HepG2 (cell line): ENCODE data around the gene TKFC. TPM values are rescaled to one million over a fixed set of nuclear protein-coding genes. Genes with fewer than 3 reads are reported as not detected.
A peak's percentile ranks its signal among the peaks of the same experiment; 100 is the strongest.

Experiments used
- ARNTL ChIP-seq: sonication (generic); formaldehyde crosslinking; IDR thresholded peaks from 2 replicates; pipeline ENCODE4 v1.4.0; 2020; ENCODE audit warnings: mild to moderate bottlenecking, missing genetic modification reagents
- CAMTA2 ChIP-seq: sonication (generic); formaldehyde crosslinking; IDR thresholded peaks from 2 replicates; pipeline ENCODE4 v1.4.0; 2020; ENCODE audit warnings: mild to moderate bottlenecking, missing genetic modification reagents, borderline replicate concordance
- KLF12 ChIP-seq: sonication (generic); formaldehyde crosslinking; IDR thresholded peaks from 2 replicates; pipeline ENCODE4 v1.4.0; 2020; ENCODE audit warnings: missing genetic modification reagents, borderline replicate concordance
- KLF13 ChIP-seq: sonication (generic); formaldehyde crosslinking; IDR thresholded peaks from 2 replicates; pipeline ENCODE4 v1.4.0; 2020; ENCODE audit warnings: mild to moderate bottlenecking, missing genetic modification reagents
- MTF2 ChIP-seq: sonication (generic); formaldehyde crosslinking; IDR thresholded peaks from 2 replicates; pipeline ENCODE4 v1.5.0; 2020; ENCODE audit warnings: missing genetic modification reagents, borderline replicate concordance
- NPAS2 ChIP-seq: sonication (generic); formaldehyde crosslinking; IDR thresholded peaks from 2 replicates; pipeline ENCODE4 v1.8.0; 2022; ENCODE audit warnings: mild to moderate bottlenecking, missing genetic modification reagents, borderline replicate concordance
- SALL2 ChIP-seq: sonication (generic); formaldehyde crosslinking; IDR thresholded peaks from 2 replicates; pipeline ENCODE4 v1.8.1; 2023; ENCODE audit warnings: mild to moderate bottlenecking, missing genetic modification reagents, inconsistent platforms
- TSC22D2 ChIP-seq: sonication (generic); formaldehyde crosslinking; IDR thresholded peaks from 2 replicates; pipeline ENCODE4 v1.5.1; 2020; ENCODE audit warnings: missing genetic modification reagents, mild to moderate bottlenecking, borderline replicate concordance
- YEATS4 ChIP-seq: sonication (generic); formaldehyde crosslinking; IDR thresholded peaks from 2 replicates; pipeline ENCODE4 v1.4.0; 2020; ENCODE audit warnings: missing genetic modification reagents, borderline replicate concordance
- ZEB1 ChIP-seq: IDR thresholded peaks from 2 replicates; pipeline ENCODE4 v1.6.1; 2012; ENCODE audit warnings: mild to moderate bottlenecking, low read depth, inconsistent platforms; ENCODE audit not compliant: insufficient replicate concordance
- ZNF331 ChIP-seq: sonication (generic); formaldehyde crosslinking; IDR thresholded peaks from 2 replicates; pipeline ENCODE4 v1.4.0; 2020; ENCODE audit warnings: missing genetic modification reagents
- ZNF335 ChIP-seq: sonication (generic); formaldehyde crosslinking; IDR thresholded peaks from 2 replicates; pipeline ENCODE4 v1.4.0; 2020; ENCODE audit warnings: missing genetic modification reagents
- ZNF598 ChIP-seq: sonication (generic); formaldehyde crosslinking; IDR thresholded peaks from 2 replicates; pipeline ENCODE4 v1.5.1; 2020; ENCODE audit warnings: mild to moderate bottlenecking, missing genetic modification reagents, borderline replicate concordance
- ZSCAN31 ChIP-seq: sonication (generic); formaldehyde crosslinking; IDR thresholded peaks from 2 replicates; pipeline ENCODE4 v1.5.0; 2020; ENCODE audit warnings: low read depth, mild to moderate bottlenecking, missing genetic modification reagents
- polyA plus RNA-seq, 8 experiments: library from polyadenylated mRNA; depleted of rRNA in 3 of 8; stranded (reverse) in 7 of 8; unstranded in 1 of 8; fragments of >200 nt; fragmentation: Illumina TruSeq in 4 of 8; extraction: Trizol in 4 of 8; gene quantifications; 2 replicates each; pipeline versions ENCODE4 v1.2.1 to v1.2.3, GENCODE V29; 2011 to 2016; ENCODE audit warnings: low read depth in 4 of 8, missing spikeins in 1 of 8, mixed read lengths in 1 of 8; ENCODE audit not compliant: insufficient read depth in 1 of 8
- total RNA-seq, 5 experiments: library from RNA; depleted of rRNA; stranded (reverse); fragments of >200 nt; fragmentation: Illumina TruSeq; extraction: Trizol; gene quantifications; 2 replicates each; pipeline ENCODE4 v1.2.3, GENCODE V29; 2016; ENCODE audit warnings: low read depth in 1 of 5
- TF ChIP-seq, protein P1 (sequence below): sonication (generic); formaldehyde crosslinking; IDR thresholded peaks from 2 replicates; pipeline ENCODE4 v1.4.0; 2020; ENCODE audit warnings: missing genetic modification reagents, low read depth, mild to moderate bottlenecking, borderline replicate concordance
- TF ChIP-seq, protein P2 (sequence below): sonication (generic); formaldehyde crosslinking; IDR thresholded peaks from 2 replicates; pipeline ENCODE4 v1.5.1; 2020; ENCODE audit warnings: mild to moderate bottlenecking, moderate library complexity, missing genetic modification reagents
- TF ChIP-seq, protein P3 (sequence below): IDR thresholded peaks from 2 replicates; pipeline ENCODE4 v1.6.1; 2016; ENCODE audit warnings: mild to moderate bottlenecking
- TF ChIP-seq, protein P4 (sequence below): sonication (generic); formaldehyde crosslinking; IDR thresholded peaks from 2 replicates; pipeline ENCODE4 v1.5.1; 2020; ENCODE audit warnings: mild to moderate bottlenecking, missing genetic modification reagents, moderate library complexity

The TKFC gene
- total and polyA plus RNA-seq, 2 of the 13 experiments (the other 11 are each of a cell fraction or from before 2014, with no cell fraction given), result 147 to 197 TPM

DNA sequence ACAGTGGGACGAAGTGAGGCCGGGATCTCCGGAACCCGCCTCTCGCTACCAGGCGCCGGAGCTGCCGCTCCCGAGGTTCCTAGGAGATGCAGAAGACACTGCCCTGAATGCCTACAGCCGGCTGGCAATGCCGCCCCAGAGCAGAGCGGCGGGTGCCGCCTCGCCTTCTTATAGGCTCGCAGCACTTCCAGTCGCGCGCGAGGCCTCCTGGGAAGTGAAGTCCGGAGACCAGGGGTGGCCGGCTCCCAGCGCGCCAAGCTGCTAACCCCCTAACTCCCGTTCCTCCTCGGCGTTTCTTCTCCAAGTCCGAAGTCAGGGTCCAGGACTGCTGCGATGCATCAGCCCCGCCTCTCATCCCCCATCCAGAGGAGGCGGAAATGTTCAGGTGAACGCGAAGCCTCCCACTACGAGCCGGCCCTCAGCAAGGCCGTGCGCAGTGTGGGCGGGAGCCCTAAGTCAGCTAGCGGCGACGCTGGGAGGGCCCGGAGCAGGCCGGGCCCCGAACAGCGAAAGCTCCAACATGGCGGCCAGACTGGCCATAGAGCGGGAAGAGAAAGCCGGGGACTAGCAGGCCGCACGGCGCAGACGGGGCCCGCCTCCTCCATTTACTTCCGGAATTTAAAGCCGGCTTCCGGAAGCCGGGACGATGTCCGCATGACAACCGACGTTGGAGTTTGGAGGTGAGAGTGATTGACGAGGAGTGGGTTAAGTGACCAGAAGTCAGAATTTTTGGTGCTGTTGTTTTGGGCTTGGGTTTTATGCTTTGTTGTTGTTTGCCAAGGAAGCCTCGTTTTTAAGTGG, 28.9 kb downstream of the TKFC start, which contains the start of the genes CYB561A3 and TMEM138 (continued):
- TF ChIP-seq CAMTA2 (CRISPR knock-in tag) (peak; percentile 95), ZSCAN31 (CRISPR knock-in tag) (0 out of 2 replicates have a peak, but pooled peaks have one; percentile 39), YEATS4 (CRISPR knock-in tag) (peak; percentile 96), NPAS2 (CRISPR knock-in tag) (no peak), KLF13 (CRISPR knock-in tag) (no peak), ZEB1 (no peak), KLF12 (CRISPR knock-in tag) (peak; percentile 63; the same call in 1 of the 2 replicates), TSC22D2 (CRISPR knock-in tag) (peak; percentile 61; the same call in 1 of the 2 replicates), ZNF598 (CRISPR knock-in tag) (peak; percentile 93; the same call in 1 of the 2 replicates), ARNTL (CRISPR knock-in tag) (peak; percentile 65), SALL2 (CRISPR knock-in tag) (peak; percentile 74; the same call in 1 of the 2 replicates), ZNF331 (CRISPR knock-in tag) (peak; percentile 36; the same call in 1 of the 2 replicates), MTF2 (CRISPR knock-in tag) (no peak), ZNF335 (CRISPR knock-in tag) (peak; percentile 74; the same call in 1 of the 2 replicates)
- TF ChIP-seq, protein P1, sequence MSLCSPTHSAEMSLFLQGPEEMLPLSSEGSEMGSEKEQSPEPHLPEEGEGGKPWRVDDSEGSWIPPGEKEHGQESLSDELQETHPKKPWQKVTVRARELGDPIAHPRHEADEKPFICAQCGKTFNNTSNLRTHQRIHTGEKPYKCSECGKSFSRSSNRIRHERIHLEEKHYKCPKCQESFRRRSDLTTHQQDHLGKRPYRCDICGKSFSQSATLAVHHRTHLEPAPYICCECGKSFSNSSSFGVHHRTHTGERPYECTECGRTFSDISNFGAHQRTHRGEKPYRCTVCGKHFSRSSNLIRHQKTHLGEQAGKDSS (CRISPR knock-in tag), result peak; percentile 41; the same call in 1 of the 2 replicates
- TF ChIP-seq, protein P2, sequence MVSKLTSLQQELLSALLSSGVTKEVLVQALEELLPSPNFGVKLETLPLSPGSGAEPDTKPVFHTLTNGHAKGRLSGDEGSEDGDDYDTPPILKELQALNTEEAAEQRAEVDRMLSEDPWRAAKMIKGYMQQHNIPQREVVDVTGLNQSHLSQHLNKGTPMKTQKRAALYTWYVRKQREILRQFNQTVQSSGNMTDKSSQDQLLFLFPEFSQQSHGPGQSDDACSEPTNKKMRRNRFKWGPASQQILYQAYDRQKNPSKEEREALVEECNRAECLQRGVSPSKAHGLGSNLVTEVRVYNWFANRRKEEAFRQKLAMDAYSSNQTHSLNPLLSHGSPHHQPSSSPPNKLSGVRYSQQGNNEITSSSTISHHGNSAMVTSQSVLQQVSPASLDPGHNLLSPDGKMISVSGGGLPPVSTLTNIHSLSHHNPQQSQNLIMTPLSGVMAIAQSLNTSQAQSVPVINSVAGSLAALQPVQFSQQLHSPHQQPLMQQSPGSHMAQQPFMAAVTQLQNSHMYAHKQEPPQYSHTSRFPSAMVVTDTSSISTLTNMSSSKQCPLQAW (CRISPR knock-in tag), result peak; percentile 31; the same call in 1 of the 2 replicates
- TF ChIP-seq, protein P3, sequence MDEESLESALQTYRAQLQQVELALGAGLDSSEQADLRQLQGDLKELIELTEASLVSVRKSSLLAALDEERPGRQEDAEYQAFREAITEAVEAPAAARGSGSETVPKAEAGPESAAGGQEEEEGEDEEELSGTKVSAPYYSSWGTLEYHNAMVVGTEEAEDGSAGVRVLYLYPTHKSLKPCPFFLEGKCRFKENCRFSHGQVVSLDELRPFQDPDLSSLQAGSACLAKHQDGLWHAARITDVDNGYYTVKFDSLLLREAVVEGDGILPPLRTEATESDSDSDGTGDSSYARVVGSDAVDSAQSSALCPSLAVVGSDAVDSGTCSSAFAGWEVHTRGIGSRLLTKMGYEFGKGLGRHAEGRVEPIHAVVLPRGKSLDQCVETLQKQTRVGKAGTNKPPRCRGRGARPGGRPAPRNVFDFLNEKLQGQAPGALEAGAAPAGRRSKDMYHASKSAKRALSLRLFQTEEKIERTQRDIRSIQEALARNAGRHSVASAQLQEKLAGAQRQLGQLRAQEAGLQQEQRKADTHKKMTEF (CRISPR knock-in tag), result peak; percentile 94
- TF ChIP-seq, protein P4, sequence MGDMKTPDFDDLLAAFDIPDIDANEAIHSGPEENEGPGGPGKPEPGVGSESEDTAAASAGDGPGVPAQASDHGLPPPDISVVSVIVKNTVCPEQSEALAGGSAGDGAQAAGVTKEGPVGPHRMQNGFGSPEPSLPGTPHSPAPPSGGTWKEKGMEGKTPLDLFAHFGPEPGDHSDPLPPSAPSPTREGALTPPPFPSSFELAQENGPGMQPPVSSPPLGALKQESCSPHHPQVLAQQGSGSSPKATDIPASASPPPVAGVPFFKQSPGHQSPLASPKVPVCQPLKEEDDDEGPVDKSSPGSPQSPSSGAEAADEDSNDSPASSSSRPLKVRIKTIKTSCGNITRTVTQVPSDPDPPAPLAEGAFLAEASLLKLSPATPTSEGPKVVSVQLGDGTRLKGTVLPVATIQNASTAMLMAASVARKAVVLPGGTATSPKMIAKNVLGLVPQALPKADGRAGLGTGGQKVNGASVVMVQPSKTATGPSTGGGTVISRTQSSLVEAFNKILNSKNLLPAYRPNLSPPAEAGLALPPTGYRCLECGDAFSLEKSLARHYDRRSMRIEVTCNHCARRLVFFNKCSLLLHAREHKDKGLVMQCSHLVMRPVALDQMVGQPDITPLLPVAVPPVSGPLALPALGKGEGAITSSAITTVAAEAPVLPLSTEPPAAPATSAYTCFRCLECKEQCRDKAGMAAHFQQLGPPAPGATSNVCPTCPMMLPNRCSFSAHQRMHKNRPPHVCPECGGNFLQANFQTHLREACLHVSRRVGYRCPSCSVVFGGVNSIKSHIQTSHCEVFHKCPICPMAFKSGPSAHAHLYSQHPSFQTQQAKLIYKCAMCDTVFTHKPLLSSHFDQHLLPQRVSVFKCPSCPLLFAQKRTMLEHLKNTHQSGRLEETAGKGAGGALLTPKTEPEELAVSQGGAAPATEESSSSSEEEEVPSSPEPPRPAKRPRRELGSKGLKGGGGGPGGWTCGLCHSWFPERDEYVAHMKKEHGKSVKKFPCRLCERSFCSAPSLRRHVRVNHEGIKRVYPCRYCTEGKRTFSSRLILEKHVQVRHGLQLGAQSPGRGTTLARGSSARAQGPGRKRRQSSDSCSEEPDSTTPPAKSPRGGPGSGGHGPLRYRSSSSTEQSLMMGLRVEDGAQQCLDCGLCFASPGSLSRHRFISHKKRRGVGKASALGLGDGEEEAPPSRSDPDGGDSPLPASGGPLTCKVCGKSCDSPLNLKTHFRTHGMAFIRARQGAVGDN (CRISPR knock-in tag), result peak; percentile 99
